ENCODE data around the gene LILRB5.

Gene LILRB5

DNA sequence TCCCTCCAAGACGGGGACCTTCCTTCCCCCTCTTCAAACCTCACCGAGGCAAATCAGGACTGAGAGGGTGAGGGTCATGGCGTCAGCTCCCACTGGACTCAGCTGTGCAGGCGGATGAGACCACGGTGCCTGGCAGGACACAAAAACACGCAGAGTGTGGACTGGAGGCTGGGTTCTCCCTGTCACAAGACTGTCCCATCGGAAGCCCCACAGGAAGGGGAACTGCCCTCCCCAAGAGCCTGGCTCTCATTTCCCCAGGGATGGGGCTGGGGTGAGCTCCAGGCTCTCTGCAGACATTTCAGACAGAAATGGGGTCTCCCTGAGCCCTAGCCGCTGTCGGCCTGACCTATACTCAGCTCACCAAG is at the start of gene LILRB5:
LILRB5 (minus strand) TSS at position 158 of the 365 bp plus-strand sequence; CDS start at position 78, 80 bp downstream.
- H3K9ac ChIP-seq, result no peak within 1 kb of the TSS
- H3K4me3 ChIP-seq (IDR thresholded peaks at IDR 0.05; ENCODE audit: insufficient read depth, low read depth, low read length), result no peak within 1 kb of the TSS
- H2AFZ ChIP-seq (ENCODE audit: low read depth), result no peak within 1 kb of the TSS
- H4K20me1 ChIP-seq (ENCODE audit: insufficient read depth), result no peaks in the 10 kb centered on the region
- H3K36me3 ChIP-seq (ENCODE audit: insufficient read depth), result no peaks in the 10 kb centered on the region
- peaks cover 64% of the 10 kb centered on the region for H3K27me3 ChIP-seq (ENCODE audit: insufficient read depth, low read depth)
- H3K27ac ChIP-seq, result no peak within 1 kb of the TSS
- H3K4me1 ChIP-seq (ENCODE audit: low read depth, poor library complexity, severe bottlenecking), result no peaks in the 10 kb centered on the region
- H3K4me2 ChIP-seq, result no peak within 1 kb of the TSS
- H3K79me2 ChIP-seq (ENCODE audit: insufficient read depth, low read depth), result no peaks in the 10 kb centered on the region
- TF ChIP-seq, protein P1, sequence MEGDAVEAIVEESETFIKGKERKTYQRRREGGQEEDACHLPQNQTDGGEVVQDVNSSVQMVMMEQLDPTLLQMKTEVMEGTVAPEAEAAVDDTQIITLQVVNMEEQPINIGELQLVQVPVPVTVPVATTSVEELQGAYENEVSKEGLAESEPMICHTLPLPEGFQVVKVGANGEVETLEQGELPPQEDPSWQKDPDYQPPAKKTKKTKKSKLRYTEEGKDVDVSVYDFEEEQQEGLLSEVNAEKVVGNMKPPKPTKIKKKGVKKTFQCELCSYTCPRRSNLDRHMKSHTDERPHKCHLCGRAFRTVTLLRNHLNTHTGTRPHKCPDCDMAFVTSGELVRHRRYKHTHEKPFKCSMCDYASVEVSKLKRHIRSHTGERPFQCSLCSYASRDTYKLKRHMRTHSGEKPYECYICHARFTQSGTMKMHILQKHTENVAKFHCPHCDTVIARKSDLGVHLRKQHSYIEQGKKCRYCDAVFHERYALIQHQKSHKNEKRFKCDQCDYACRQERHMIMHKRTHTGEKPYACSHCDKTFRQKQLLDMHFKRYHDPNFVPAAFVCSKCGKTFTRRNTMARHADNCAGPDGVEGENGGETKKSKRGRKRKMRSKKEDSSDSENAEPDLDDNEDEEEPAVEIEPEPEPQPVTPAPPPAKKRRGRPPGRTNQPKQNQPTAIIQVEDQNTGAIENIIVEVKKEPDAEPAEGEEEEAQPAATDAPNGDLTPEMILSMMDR (conservative IDR thresholded peaks at IDR 0.05; ENCODE audit: low read depth, low read length), result no peak

DNA sequence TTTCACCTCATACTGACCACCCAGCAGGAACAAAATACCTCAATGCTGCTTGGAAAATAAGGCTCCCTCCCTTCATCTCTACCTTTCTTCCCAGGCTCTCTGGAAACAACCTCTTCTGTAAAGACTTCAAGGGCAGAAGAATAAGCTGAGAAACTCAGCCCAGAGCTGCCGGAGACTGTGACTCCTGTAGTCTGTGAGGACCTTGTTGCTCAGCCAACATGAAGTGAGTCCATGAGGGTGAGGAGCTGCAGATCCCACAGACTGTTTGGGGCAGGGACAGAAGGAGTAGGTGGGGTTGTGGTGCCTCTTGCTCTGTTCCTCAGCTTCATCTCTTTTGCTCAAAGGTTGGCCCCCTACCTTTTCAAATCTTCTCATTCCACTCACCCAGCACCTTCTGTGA is 48.1 kb upstream of the LILRB5 start:
- Histone ChIP-seq H4K20me1 (ENCODE audit: insufficient read depth) (no peaks in the 10 kb centered on the region), H3K4me2 (no peak overlapping the region), H3K27ac (no peak overlapping the region), H2AFZ (ENCODE audit: low read depth) (no peak overlapping the region), H3K4me3 (IDR thresholded peaks at IDR 0.05; ENCODE audit: insufficient read depth, low read depth, low read length) (no peak overlapping the region), H3K79me2 (ENCODE audit: insufficient read depth, low read depth) (no peaks in the 10 kb centered on the region), H3K9ac (no peak overlapping the region), H3K27me3 (ENCODE audit: insufficient read depth, low read depth) (peaks cover 29% of the 10 kb centered on the region), H3K4me1 (ENCODE audit: low read depth, poor library complexity, severe bottlenecking) (no peaks in the 10 kb centered on the region), H3K36me3 (ENCODE audit: insufficient read depth) (no peaks in the 10 kb centered on the region)
- TF ChIP-seq, protein P1 (conservative IDR thresholded peaks at IDR 0.05; ENCODE audit: low read depth, low read length), result no peak

DNA sequence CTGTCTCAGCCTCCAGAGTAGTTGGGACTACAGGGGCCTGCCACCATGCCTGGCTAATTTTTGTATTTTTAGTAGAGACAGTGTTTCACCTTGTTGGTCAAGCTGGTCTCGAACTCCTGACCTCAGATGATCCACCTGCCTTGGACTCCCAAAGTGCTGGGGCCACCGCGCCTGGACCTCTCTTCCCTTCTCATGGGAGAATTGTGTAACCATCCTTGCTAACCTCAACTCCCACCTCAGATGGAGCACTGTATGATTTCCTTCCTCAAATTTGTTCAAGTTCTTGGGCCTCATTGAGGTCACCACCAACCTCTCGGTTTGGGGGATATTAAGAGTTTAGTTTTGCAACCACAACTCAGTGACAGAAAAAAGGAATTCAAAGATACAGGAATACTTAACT is 45.2 kb upstream of the LILRB5 start:
- Histone ChIP-seq H3K9ac (no peak overlapping the region), H3K4me2 (no peak overlapping the region), H2AFZ (ENCODE audit: low read depth) (no peak overlapping the region), H3K4me3 (IDR thresholded peaks at IDR 0.05; ENCODE audit: insufficient read depth, low read depth, low read length) (no peak overlapping the region), H4K20me1 (ENCODE audit: insufficient read depth) (no peaks in the 10 kb centered on the region), H3K36me3 (ENCODE audit: insufficient read depth) (no peaks in the 10 kb centered on the region), H3K27me3 (ENCODE audit: insufficient read depth, low read depth) (peaks cover 13% of the 10 kb centered on the region; the same call in 1 of the 2 replicates), H3K79me2 (ENCODE audit: insufficient read depth, low read depth) (no peaks in the 10 kb centered on the region), H3K4me1 (ENCODE audit: low read depth, poor library complexity, severe bottlenecking) (no peaks in the 10 kb centered on the region), H3K27ac (no peak overlapping the region)
- TF ChIP-seq, protein P1 (conservative IDR thresholded peaks at IDR 0.05; ENCODE audit: low read depth, low read length), result no peak

DNA sequence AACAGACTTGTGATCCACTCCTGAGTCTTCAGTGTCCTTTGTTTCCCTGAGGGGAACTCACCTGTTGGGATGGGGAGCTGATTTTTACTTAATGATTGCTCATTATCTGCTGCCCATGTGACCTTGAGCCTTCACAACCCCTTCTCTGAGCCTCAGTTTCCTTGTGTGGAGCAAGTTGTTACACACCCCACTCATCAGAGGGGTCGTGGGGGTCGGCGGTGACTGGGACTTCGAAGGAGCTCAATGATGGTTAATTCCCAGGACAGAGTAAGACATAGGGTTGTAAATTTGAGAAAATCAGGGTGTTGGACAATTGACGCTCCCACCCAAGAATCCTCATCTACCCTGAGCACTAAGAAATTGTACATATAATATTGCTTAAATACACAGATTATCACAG is 42.4 kb upstream of the LILRB5 start:
- Histone ChIP-seq H3K27me3 (ENCODE audit: insufficient read depth, low read depth) (peaks cover 35% of the 10 kb centered on the region; the same call in 1 of the 2 replicates), H3K4me3 (IDR thresholded peaks at IDR 0.05; ENCODE audit: insufficient read depth, low read depth, low read length) (no peak overlapping the region), H3K4me1 (ENCODE audit: low read depth, poor library complexity, severe bottlenecking) (no peaks in the 10 kb centered on the region), H3K4me2 (no peak overlapping the region), H3K27ac (no peak overlapping the region), H4K20me1 (ENCODE audit: insufficient read depth) (no peaks in the 10 kb centered on the region), H3K79me2 (ENCODE audit: insufficient read depth, low read depth) (no peaks in the 10 kb centered on the region), H2AFZ (ENCODE audit: low read depth) (no peak overlapping the region), H3K9ac (no peak overlapping the region), H3K36me3 (ENCODE audit: insufficient read depth) (no peaks in the 10 kb centered on the region)
- TF ChIP-seq, protein P1 (conservative IDR thresholded peaks at IDR 0.05; ENCODE audit: low read depth, low read length), result no peak
